Stimulated activated CD8-positive, alpha-beta memory T cell treated with anti-CD3 and anti-CD28 coated beads, Interleukin-7, amount 100 ng/mL, for 24 hours (primary cell): ENCODE results near the gene EPHA8.
A peak's percentile ranks its signal among the peaks of the same experiment; 100 is the strongest.

Experiments used
- DNase-seq: peaks from one replicate; pipeline ENCODE4 v3.0.0-alpha.2; 2020; ENCODE audit warnings: low read depth

The EPHA8 gene

DNA sequence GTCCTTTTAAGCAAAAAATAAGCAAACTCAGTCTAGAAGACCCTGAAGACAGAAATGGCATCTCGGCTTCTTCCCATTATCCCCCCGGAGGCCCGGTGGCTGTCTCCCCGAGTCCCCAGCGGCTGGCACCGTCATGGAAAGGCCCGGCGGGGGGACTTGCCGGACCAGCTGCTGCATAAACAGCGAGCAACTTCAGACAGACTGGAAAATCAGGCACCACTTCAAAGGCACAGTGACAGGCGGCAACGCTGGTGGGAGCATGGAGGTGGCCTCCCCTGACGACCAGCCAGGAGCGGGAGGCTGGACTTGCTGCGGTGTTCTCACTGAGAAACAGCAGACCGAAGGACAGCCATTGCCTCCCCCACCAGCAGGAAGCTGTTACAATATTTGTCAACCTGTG is 54.8 kb downstream of the EPHA8 start:
- no peak for DNase-seq

DNA sequence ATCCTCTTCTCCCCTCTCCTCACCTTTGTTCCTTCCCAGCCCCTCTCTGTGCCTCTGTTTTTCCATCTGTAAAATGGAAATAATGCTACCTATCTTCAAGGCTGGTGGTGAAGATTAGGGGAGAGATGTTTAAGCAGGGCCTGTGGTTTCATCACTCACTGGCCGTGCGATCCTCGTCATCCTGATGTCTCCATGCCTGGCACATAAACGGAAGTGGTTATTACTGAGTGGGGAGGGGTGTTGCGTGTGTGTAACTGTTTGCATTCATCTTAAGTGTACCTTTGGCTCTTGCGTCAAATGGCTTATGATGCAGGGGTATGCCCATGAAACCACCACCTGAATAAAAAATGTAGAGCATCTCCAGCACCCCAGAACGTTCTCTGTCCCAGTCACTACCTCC is 56.0 kb downstream of the EPHA8 start:
- no peak for DNase-seq

DNA sequence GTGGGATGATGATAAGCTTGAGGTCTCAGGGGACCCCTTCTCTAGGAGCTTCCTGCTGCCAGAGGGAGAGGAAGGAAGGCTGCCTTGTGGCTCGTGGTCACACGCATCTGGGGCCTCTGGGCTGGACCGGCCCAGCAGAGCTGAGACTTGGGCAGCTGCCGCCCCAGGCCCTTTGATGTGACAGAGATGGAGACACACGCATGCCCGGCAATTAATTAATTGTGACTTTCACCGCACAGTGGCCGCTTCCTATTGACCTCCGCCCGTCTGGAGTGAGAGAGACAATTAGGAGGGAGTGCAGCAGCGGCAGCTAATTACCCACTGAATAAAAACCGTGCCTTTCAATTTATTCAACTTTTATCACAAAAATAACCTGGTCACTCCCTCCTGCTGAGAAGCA is 56.5 kb downstream of the EPHA8 start:
- DNase-seq = no peak

DNA sequence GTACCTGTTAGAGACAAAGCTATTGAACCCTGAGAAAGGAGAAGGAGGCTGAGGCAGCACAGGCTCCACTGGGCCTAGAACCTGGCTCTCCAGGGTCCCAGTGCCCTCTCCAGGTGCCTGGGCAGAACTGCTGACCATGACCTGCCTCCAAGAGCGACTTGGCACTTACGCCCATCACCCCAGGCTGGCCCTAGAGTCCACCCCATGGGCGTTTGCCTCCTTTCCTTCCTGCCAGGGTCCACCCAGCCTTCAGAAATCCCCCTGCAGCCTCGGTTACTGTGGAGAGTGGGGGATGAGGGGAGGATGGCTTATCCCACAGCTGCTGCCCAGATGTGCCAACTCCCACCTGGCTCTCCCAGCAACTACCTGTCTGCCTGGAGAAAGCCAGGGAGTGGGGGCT is 58.5 kb downstream of the EPHA8 start:
- no peak for DNase-seq

DNA sequence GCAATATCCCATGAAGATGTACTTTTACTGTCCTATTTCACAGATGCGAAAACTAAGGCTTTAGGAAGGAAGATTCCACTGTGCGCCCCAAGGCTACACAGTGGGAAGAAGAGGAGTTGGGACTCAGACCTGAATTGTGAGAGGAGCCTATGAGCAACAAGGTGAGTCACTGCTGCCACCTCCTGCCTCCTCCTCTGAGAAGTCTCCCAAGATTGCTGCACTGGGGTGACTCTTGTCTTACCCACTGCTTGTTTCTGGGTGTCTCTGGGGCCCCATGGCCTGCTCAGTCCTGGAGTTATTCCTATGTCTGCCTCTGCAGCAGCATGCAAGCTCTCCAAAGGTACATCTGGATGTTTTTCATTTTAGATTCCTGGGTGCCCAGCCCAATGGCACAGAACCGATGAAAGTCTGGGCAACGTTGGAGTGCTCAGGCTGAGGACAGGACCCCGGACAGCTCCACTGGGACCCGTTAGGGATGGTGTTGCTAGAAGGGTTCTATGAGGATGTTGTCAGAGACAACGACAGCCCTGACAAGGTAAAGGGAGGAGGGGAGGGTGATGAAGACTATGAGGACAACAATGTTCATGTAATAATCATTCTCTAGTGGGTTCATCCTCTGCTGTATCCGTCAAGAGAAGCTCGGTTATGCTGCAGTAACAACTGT is 62.1 kb downstream of the EPHA8 start:
- DNase-seq = no peak

DNA sequence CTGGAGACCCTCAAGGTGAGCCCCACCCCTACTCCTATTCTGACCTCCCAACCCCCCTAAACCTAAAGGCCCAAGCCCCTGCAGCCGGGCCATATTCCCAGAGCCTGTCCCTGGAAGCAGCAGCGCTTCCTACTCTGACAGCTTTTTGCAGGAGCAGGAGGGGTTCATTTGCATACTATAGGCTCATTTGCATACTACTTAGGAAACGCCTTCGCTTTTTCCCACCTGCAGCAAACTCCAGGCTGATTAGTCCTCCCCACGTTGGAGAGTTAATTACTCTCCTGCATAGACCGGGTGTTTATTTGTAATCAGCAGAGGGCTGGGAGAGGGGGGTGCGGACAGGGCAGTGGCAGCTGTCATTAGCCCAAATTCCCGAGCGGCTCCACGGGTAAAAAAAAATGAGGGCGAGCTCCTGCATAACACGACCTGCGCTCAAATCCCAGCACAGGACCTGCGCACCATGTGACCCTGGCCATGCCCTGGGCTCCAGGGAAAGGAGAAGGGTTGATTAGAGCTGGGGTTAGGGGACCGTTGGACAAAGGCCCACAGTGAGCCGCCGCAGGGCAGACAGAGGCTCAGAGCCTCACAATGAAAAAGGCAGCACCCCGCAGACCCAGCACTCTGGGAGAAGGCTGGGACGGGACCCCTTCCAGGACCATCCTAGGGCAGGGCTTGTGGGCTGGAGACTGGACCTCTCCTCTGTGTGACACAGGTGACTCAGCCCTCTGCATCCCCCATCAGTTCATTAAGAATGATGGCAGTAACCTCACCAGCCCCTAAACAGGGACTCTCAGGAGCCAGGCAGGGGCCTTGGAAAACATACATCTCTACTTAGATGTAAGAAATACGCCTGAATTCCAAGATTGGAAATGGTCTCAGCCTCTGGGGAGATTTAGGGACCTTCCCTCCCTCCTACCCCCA is 63.2 kb downstream of the EPHA8 start:
- DNase-seq = no peak

DNA sequence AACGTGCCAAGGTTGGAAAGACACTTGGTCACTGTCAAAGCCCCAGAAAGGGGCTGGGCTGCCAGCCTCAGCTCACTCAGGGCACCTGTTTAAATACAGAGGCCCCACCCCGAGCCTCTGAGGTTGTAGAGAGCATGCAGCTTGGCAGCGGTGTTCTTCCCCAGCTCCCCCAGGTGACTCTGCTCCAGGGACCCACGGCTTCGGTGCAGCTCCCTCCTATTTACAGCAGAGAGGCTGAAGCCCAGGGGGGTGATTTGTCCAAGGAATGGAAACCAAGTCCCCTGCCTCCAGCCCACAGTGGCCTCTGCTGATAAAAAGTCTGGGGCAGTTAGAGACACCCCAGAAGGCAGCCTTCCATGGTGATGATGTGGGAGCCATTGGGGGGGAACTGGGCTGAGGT is 64.0 kb downstream of the EPHA8 start:
- DNase-seq = no peak

DNA sequence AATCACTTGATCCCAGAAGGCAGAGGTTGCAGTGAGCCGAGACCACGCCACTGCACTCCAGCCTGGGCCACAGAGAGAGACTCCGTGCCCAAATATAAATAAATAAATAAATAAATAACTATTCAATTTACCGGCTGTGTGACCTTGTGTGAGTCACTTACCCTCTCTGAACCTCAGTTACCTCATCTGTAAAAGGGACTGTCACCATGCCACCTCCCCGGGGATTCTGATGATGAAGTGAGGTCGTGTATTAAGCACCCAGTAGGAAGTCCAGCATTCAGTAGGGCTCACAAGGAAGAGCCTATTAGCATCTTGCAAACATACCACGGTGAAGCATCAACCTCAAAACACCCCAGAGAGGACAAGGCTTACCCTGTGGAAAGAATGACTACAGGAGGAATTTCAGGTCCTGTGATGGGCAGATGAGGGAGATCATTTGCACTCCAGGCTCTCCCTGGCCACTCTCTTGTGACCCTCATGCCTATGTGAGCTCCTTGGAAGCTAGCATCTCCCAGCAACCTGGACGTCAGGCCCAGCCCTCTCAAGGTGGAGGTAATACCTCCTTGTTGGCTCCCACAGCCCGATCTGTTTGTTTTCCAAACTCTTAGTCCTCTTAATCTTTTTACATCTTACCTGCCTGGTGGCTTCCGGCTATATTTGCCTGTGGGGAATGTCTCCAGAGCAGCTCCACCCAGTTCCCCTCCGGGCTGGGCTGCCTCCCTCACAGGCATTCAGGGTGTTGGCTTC is 65.6 kb downstream of the EPHA8 start:
- DNase-seq = no peak

DNA sequence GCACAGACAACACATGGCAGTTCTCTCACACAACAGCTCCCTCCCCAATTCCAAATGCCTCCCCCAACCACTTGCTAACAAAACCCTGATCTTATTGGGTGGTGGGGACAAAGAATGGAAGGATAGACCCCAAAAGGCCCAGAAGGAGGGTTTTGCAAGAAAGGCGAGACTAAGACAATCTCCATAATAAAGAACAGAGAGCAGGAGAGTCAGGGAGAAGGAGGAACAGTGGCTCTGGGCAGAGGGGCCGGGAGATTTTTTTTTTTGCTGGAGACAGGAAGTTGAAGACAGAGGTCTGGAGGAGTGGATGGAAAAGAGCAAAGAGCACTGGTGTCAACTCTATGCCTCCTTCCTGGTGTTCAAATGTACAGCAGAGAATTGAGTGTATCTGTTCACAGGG is 66.6 kb downstream of the EPHA8 start:
- no peak for DNase-seq

DNA sequence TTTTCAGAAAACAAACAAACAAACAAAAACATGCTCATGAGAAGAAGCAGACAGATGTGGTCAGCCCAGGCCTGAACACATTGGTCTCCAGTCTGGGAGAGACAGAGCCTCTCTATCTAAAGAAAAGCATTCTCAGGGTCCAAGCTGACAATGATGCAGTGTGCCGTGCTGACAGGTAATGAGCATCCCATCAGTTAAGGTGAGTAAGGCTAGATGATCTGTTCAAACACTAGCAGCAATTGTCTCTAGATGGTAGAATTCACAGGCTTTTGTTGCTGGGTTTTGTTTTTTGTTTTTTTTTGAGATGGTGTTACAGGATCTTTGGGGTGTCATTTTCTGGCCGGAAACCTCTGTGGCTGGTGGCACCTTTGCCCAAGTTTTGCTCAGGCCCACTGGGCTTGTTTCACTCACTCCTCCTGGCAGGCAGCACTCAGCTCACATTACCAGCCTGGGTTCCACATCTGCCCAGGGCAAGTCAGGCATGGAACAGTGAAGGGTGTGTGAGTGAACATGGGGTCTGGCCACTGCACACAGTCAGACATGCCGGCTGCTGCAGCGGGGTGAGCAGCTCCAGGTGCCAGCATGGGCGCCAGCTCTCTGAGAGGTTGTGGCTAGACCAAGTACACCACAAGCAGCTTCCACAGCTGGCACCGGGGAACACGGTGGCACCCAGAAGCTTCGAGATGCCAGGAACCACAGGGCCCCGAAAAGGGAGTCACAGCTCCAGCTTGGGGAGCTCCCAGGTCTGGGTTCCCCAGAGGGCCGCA is 70.6 kb downstream of the EPHA8 start:
- DNase-seq = no peak

DNA sequence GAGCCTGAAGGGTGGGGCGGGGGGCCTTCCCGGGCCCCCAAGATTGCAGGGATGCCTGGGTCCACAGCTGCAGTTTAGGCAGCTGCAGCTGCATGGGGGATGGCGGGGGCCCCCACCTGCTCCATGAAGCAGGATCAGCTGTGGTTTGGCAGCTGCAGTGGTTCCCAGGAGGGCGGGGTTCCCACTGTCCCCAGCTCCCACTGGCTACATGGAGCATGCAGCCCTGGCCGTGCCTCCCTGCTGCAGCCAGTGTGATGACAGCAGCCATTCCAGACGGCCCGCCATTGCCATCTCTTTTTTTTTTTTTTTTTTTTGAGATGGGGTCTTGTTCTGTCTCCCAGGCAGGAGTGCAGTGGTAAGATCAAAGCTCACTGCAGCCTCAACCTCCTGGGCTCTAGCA is 72.1 kb downstream of the EPHA8 start:
- DNase-seq = no peak

DNA sequence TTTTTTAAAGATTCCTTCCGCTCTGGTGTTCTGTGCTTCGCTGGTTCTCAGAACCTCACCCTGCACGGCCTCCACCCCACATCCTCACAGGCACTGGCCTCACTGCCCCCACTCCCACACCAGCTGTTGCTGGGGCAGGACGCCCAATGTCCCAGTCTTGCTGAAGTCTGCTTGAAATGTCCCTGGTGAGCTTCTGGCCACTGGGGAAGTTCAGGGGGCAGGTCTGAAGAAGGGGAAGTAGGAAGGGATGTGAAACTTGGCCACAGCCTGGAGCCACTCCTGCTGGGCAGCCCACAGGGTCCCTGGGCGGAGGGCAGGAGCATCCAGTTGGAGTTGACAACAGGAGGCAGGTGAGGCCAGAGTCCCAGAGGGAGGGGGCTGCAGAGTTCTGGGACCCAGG is 73.1 kb downstream of the EPHA8 start, which contains the start of gene C1QA:
Gene C1QA, plus strand, starts transcription at position 276 of the 400 bp plus-strand sequence. CDS start 989 bp downstream, outside the sequence.
- DNase-seq = no peak

DNA sequence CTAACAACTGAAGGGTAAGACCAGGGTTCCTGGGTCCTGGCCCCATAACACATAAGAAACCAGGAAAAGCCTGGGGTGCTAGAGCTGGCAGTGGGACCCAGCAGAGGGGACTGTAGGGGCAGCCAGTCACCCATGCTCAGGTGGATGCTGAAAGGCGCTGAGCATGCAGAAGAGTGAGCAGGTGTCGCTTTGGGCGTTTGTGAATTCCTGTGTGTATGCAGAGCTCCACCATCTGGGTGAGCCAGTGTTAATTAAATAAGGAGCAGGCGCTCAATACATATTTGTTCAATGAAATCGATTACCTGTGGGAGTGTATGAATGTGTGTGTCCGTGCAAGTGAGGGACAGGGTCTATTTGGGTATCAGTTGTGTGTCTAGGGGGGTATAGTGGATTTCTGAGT is 73.6 kb downstream of the EPHA8 start:
- no peak for DNase-seq

DNA sequence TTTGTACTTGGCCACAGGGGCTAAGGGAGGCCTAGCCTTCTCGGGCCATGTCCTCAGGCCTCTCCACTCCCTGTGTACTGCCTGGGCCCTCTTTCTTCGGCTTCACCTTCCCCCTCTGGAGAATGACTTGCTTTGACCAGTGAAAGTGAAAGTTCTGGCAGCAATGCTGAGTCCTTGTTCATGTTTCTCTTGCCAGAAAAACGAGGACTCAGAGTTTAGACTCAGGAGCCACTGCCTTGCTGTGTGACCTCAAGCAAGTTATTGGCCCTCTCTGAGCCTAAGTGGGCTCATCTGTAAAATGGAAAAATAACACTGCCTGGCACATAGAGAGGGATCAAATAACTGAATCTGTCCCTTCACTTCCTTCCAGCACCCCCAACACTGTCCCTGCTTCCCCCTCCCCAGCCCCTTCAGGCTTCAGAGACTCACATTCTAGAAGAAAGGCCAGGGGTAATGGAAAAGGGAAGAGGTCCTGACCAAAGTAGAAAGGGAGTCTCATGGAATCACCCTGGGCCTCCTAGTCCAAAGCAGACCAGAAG is 74.7 kb downstream of the EPHA8 start:
- no peak for DNase-seq

DNA sequence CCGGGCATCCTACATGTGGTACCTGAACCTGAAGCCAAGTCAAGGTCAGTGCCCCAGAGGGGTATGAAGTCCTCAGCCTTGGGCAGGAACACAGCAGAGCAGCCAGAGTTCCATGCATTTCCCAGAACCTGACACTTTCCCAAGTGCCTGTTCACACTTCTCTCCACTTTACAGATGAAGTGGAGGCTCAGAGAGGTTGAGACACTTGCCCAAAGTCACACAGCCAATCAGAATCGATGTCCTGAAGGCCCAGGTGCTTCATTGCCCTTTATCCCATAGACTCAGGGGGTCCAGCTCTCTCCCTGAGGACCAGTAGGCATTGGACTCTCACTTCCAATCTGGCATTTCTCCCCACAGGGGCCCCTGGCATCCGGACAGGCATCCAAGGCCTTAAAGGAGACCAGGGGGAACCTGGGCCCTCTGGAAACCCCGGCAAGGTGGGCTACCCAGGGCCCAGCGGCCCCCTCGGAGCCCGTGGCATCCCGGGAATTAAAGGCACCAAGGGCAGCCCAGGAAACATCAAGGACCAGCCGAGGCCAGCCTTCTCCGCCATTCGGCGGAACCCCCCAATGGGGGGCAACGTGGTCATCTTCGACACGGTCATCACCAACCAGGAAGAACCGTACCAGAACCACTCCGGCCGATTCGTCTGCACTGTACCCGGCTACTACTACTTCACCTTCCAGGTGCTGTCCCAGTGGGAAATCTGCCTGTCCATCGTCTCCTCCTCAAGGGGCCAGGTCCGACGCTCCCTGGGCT is 75.4 kb downstream of the EPHA8 start:
- DNase-seq = no peak

DNA sequence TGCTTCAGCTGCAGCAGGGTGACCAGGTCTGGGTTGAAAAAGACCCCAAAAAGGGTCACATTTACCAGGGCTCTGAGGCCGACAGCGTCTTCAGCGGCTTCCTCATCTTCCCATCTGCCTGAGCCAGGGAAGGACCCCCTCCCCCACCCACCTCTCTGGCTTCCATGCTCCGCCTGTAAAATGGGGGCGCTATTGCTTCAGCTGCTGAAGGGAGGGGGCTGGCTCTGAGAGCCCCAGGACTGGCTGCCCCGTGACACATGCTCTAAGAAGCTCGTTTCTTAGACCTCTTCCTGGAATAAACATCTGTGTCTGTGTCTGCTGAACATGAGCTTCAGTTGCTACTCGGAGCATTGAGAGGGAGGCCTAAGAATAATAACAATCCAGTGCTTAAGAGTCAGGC is 76.0 kb downstream of the EPHA8 start:
- no peak for DNase-seq

DNA sequence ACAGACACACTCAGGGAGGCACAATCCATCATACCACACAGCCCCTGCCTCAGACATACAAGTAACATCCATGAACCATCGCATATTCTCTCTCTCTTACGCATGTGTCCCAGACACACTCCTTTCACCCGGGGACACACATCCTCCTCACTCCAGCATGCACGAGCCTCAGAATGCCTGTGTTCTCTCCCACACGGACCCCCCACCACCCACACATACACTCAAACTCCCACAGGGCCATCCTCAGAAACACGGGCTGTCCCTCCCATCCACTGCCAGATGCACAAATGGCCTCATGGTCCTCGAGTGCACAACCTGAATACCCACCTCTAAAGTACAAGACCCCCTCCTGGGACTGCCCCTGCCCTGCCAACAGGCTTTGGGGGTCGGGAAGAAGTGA is 78.0 kb downstream of the EPHA8 start:
- no peak for DNase-seq

DNA sequence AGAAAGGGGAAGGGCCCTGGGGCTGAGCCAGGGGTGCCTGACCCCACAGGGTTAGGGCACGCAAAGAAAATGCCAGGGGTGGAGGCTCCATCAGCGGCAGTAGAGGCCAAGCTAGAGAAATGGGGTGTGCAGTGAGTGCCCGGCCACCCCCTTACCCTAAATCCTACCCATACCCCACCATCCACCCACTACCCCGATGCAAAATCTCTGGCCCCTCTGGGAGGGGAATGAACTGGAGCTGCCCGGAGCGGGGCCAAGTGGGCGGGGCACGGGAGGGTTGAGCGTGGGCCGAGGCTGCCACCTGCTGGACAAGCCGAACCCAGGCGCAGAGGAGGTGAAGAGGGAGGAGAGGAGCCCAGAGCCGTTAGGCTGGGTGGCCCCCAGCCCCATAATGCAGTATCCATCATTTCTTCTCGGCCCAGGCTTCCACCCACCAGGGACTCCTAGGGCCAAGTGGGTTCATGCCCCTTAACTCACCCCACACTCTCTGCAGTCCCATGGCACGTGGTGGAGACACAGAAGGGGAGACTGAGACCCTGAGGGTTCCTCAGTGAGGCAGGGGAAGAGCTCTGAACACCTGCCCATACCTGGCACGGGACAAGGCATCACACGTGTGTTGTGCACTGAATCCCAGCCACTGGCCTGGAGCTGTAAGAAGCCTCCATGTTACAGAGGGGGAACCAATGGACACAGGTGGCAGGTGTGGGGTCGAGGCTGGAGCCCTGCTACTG is 78.8 kb downstream of the EPHA8 start:
- peak; percentile 51 for DNase-seq

DNA sequence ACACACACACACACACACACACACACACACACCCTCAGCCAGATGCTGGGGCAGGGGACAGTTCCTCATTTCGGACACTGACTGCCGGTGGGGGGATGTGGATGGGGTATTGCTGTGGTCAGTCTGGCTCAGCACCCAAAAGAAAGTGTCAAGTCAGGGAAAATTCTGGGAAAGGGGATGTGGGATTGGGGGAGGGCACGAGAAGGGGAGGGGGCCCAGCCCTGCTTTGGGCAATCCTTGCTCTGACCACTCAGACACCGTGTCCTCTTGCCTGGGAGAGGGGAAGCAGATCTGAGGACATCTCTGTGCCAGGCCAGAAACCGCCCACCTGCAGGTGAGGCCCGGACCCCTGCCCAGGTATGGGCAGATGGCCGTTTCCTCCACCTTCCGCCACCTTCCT is 80.1 kb downstream of the EPHA8 start, which contains the start of gene C1QC:
Gene C1QC, plus strand, starts transcription at position 253 of the 400 bp plus-strand sequence. CDS start 391 bp downstream, outside the sequence.
- no peak for DNase-seq

DNA sequence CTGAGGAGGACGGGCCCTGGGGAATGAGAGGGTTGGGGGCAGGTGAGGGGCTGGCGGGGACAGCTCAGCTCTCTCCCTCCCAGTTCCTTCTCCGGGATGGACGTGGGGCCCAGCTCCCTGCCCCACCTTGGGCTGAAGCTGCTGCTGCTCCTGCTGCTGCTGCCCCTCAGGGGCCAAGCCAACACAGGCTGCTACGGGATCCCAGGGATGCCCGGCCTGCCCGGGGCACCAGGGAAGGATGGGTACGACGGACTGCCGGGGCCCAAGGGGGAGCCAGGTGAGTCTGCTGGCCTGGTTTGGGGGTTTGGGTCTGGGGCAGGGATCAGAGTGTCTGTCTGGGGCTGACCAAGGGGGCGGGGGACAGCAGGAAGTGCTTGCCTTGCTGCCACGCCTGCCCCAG is 80.6 kb downstream of the EPHA8 start:
- DNase-seq = no peak
